ENCODE measurements around the gene TVP23B.
"Not testable (repeated sequence)": the region's sequence is repeated elsewhere in the genome, so short reads cannot be mapped to it uniquely, and the experiment has no call there.

The TVP23B gene

DNA sequence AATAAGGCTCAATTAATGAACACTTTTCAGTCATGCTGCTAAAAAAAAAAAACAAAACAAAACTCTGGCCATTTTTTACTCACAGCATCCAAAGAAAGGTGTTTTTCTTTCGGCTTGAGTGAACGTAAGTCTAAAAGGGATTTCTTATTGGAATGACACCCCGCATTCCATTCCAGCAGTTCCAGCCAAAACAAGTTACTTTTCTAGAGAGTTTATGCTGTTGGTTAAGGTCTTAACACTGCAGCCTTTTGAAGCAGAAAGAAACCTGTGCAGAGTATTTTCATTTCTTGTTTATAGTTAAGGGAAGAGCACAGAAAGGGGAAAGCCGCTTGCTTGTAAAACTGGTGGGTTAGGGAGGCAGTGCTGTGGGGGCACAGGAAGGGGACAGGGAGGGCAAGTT, 9.9 kb upstream of the TVP23B start:
- POLR2A ChIA-PET; CTCF ChIA-PET; H3K4me3 ChIP-seq (ENCODE audit: low read depth, low read length); DNase-seq (ENCODE audit: low read depth, low spot score): not testable (repeated sequence)

DNA sequence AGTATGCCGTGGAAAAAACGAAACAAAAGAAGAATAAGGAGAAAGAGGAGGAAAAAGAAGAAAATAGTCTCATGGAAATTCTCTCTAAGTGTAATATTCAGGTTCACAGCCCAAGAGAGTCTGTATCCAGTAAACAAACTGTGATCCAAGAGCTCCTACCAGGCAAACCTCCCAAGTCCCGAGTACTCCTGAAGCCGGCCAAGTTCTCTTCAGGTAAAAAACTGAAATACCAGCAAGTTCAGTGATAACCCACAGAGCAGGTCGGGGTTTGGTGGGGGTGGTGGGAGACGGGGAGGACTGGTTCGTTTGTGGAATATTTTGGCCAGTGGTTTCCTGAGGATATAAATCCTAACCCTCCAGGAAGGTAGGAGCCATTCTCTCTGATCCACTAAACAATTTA, 8.5 kb upstream of the TVP23B start:
- POLR2A ChIA-PET = no interaction called here
- no peak overlapping the region for H3K4me3 ChIP-seq (ENCODE audit: low read depth, low read length)
- CTCF ChIA-PET = no interaction called here
- TF ChIP-seq, protein P1, sequence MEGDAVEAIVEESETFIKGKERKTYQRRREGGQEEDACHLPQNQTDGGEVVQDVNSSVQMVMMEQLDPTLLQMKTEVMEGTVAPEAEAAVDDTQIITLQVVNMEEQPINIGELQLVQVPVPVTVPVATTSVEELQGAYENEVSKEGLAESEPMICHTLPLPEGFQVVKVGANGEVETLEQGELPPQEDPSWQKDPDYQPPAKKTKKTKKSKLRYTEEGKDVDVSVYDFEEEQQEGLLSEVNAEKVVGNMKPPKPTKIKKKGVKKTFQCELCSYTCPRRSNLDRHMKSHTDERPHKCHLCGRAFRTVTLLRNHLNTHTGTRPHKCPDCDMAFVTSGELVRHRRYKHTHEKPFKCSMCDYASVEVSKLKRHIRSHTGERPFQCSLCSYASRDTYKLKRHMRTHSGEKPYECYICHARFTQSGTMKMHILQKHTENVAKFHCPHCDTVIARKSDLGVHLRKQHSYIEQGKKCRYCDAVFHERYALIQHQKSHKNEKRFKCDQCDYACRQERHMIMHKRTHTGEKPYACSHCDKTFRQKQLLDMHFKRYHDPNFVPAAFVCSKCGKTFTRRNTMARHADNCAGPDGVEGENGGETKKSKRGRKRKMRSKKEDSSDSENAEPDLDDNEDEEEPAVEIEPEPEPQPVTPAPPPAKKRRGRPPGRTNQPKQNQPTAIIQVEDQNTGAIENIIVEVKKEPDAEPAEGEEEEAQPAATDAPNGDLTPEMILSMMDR (IDR thresholded peaks at IDR 0.05; ENCODE audit: insufficient read depth, low read length, missing control alignments) = no peak
- no peak for DNase-seq (ENCODE audit: low read depth, low spot score)

DNA sequence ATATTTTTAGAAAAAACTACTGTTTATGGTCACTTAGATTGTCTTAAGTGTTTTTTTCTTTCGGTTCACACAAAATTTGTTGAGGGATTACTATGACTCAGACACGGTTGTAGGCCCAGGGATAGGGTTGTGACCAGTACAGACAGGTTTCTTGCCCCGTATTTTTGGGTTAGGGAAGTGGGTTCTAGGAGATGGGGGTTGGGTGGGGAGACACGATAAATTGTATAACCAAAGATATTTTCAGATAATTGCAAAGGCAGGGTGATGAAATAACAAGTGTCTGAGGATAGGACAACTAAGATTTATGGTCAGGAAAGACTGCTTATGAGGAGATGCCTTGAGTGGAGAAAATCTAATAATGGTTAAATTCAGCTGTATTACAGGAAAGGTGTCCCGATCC, 822 bp downstream of the TVP23B start:
- peak overlapping the region; percentile 47 for H3K4me3 ChIP-seq (ENCODE audit: low read depth, low read length)
- POLR2A ChIA-PET; CTCF ChIA-PET; DNase-seq (ENCODE audit: low read depth, low spot score): not testable (repeated sequence)

DNA sequence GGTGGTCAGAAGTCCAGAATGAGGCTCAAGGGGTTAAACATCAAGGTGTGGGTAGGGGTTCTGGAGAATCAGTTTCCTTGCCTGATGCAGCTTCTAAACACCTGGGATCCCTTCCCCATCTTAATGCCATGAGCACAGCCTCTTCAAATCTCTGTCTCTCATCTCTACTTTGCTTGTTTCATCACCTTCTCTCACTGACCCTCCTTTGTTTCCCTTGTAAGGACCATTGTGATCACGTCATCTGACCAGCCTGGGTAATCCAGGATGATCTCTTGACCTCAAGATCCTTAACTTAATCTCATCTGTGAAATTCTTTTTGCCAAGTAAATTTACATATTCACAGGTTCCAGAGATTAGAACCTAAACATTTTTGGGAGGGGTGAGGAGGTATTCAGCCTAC, 5.0 kb downstream of the TVP23B start:
- DNase-seq (ENCODE audit: low read depth, low spot score); CTCF ChIA-PET; POLR2A ChIA-PET; H3K4me3 ChIP-seq (ENCODE audit: low read depth, low read length): not testable (repeated sequence)

DNA sequence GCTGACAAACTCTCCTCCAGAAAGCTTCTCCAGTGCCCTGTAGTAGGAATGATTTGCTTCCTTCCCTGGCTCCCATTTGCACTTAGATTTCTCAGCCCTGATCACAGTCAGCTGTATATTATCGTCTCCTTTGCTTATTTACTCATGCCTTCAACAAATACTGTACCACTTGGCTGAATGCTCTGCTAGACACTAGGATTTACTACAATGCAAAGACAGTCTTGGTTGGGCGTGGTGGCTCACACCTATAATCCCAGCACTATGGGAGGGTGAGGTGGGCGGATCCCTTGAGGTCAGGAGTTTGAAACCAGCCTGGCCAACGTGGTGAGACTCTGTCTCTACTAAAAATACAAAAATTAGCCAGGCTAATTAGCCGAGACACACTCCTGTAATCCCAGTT, 5.9 kb downstream of the TVP23B start:
- DNase-seq (ENCODE audit: low read depth, low spot score); H3K4me3 ChIP-seq (ENCODE audit: low read depth, low read length); CTCF ChIA-PET; POLR2A ChIA-PET: not testable (repeated sequence)

DNA sequence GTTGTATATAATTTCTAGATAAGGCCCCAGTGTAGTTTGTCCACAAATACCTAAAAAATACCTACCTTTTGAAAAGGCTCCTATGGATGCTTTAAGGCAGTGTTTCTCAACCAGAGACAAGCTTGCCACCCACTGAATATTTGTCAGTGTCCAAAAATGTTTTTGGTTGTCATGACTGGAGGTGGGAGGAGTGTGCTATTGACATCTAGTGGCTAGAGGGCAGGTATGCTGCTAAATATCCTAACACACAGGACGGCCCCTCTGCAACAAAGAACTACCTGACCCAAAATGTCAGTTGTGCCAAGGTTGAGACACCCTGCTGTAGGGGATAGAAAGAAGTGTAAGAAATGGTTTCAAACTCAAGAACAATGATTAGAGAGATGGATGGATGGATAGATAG, 10.4 kb downstream of the TVP23B start:
- CTCF ChIA-PET; DNase-seq (ENCODE audit: low read depth, low spot score); H3K4me3 ChIP-seq (ENCODE audit: low read depth, low read length); POLR2A ChIA-PET: not testable (repeated sequence)

DNA sequence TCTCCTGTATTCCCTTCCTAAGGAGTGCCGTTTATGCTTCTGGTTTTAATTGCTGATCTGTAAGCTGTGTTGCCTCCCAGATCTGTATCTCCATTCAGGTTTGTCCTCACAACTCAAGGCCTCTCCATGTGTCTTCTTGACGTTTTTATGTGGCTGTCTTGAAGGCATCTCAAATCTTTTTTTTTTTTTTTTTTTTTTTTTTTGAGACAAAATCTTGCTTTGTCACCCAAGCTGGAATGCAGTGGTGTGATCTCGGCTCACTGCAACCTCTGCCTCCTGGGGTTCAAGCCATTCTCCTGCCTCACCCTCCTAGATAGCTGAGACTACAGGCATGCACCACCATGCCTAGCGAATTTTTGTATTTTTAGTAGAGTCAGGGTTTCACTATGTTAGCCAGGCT, 13.9 kb downstream of the TVP23B start:
- POLR2A ChIA-PET; CTCF ChIA-PET; DNase-seq (ENCODE audit: low read depth, low spot score): not testable (repeated sequence)

DNA sequence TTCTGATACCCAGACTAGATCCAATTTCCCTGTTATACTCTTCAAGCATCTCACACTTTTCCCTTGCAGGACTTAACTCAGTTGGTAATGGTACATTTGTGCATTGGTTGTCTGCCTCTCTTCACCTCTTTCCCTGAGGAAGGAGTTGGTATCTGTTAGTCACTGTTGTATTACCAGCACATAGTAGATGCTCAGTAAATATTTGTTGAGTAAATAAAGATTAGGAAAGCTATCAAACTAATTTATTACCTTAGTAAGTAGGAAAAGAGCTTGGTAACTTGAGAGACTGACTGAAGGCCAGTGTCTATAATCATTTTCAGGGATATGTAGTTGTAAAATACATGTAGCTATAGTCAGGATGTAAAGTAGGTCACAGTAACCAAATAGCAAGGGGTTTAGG, 15.9 kb downstream of the TVP23B start:
- DNase-seq (ENCODE audit: low read depth, low spot score); CTCF ChIA-PET; H3K4me3 ChIP-seq (ENCODE audit: low read depth, low read length); POLR2A ChIA-PET: not testable (repeated sequence)

More for the DNA sequence above, 13.9 kb downstream of the TVP23B start:
- not testable (repeated sequence) for H3K4me3 ChIP-seq (ENCODE audit: low read depth, low read length)

DNA sequence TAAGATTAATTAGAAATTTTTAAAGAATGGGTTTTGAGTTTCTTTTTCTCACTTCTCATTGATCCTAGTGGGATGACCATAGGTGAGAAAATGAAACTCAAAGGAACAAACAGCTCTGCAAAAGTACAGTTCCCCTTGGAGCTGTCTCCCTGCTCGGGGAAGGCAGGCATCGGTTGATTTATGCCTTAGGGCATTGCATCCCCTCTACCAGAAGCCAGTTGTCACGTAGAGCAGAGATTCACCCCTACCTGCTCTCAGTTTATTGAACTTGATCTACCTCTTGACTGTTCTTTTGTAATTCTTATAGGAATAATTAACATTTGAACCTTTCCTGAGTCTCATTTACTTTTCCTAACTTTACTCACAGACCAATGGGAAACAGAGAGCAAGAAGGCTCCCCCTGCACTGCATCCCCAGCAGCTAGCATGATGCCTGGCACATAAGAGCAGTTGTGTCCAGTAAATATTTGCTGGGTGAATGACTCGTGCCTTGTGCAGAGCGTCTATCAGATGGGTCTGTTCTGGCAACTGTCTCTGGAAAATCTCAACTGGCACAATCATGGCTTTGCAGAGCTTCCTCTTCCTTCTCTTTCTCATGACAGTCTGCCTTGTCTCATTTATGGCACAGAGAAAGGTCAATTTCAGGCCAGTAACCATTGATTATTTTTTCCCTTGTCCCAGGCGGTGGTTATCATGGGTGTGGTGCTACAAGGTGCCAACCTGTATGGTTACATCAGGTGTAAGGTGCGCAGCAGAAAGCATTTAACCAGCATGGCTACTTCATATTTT, 22.7 kb downstream of the TVP23B start:
- DNase-seq (ENCODE audit: low read depth, low spot score); CTCF ChIA-PET; H3K4me3 ChIP-seq (ENCODE audit: low read depth, low read length); POLR2A ChIA-PET: not testable (repeated sequence)

DNA sequence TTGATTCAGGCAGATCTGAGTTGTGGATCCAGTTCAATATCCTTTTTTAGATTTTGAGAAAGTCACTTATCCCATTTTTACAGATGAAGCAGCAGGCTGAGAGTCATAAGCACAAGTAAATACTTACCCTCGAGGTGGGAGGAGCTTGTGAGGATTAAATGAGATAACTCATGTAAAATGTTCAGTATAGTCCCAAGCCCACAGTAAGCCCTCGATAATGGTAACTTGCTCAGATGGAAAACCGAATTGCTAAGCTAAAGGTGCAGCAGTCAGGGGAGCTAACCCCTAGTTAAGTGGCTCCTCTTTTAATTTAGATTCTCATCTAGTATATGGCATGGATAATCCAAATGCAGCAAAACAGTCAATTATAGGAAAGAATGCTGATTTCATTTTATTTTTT, 34.9 kb downstream of the TVP23B start:
- H3K4me3 ChIP-seq (ENCODE audit: low read depth, low read length); DNase-seq (ENCODE audit: low read depth, low spot score); POLR2A ChIA-PET; CTCF ChIA-PET: not testable (repeated sequence)

DNA sequence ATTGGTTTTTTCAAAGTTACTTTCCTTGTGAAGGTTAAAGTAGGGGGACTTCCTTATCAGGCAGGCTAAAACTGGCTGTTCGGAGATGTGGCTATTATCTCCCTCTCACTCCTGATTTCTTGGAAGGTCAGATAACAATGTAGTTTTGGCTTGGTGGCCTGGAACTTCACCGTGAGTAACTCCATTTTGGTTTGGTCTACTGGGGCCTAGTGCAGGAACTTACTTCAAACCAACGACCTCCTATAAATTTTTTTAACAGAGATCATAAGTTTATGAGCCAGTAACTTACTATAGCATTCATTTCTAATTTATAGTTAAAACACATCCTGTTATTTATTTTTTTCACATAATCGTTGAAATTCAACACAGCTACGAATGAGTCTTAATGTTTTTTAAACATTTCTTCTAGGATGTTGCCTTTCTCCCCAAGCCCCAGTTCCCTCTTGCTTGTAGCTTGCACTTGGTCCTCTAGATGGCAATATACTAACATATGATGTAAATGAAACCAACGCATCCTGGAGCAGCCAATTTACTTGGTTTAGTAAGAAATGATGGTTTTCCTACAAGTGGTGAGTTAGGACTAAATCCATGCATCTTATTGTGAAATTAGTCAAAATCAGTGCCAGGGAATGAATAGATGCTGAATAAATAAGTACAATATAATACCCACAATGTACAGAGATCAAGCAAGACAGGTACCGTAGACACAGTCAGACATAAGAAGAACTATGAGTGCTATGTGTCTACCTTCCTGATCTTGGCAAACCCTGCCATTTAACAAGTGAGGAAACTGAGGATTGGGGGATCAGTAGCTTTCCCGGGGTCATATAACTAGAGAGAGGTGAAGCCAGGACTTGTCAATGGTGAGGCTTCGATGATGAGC, 35.7 kb downstream of the TVP23B start:
- CTCF ChIA-PET = interaction anchor here (0.7 to 1.2 kb wide), 2 partner anchors 141 to 146 kb away, joined by 3 to 4 read pairs; no protein-coding TSS in a partner anchor
- TF ChIP-seq, protein P1 (IDR thresholded peaks at IDR 0.05; ENCODE audit: insufficient read depth, low read length, missing control alignments) = peak; percentile 46
- POLR2A ChIA-PET; H3K4me3 ChIP-seq (ENCODE audit: low read depth, low read length): not testable (repeated sequence)
- peak; percentile 61 for DNase-seq (ENCODE audit: low read depth, low spot score)

DNA sequence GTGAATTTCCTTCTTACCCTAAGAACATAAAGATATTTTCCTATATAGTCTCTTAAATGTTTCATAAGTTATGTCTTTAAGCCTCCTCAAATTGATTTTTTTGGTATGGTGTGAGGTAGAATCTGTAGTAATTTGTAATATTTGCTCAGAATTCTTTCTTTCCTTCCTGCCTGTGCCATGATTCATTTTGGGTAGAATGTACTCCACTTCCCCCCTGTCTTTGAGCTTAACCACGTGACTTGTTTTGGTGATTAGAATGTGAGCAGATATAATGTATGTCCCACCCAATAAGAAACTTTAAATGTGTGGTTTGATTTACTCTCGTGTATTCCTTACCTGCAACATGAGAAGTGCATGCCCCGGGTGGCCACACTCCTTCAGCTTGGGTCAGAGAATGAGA, 40.4 kb downstream of the TVP23B start:
- DNase-seq (ENCODE audit: low read depth, low spot score); H3K4me3 ChIP-seq (ENCODE audit: low read depth, low read length); POLR2A ChIA-PET; CTCF ChIA-PET: not testable (repeated sequence)

DNA sequence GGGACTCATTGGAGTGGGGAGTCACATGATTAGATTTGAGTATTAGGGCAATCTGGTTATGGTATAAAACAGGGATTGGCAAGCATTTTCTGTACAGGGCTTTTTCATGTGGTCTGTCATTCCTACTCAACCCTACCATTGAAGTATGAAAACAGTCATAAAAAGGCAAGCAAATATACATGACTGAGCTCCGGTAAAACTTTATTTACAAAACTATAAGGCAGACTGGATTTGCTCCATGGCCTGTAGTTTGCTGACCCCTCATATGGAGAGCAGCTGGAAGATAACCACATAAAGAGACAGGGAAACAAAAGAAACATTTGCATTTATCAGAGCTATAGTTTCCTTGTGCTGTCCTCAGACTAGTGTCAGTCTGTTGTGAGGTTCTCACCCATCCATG, 46.6 kb downstream of the TVP23B start:
- H3K4me3 ChIP-seq (ENCODE audit: low read depth, low read length); POLR2A ChIA-PET; DNase-seq (ENCODE audit: low read depth, low spot score); CTCF ChIA-PET: not testable (repeated sequence)
